NT2/D1 (cell line): Measurements from ENCODE around the gene IL20RB.

ENCODE experiments used
- SUZ12 ChIP-seq: IDR thresholded peaks from 2 replicates; pipeline ENCODE4 v1.6.1; 2011; ENCODE audit not compliant: insufficient read length, insufficient read depth; ENCODE audit errors: extremely low read depth
- ZNF274 ChIP-seq: IDR thresholded peaks from 2 replicates; pipeline ENCODE4 v1.6.1; 2011; ENCODE audit warnings: mild to moderate bottlenecking, low read depth, low read length

GRCh38 chr3:136949708-136950107 lies 8.1 kb upstream of the IL20RB start:
- TF ChIP-seq SUZ12 (no peak), ZNF274 (no peak)
